HEK293 (cell line): ENCODE results near the gene SPIRE2.

Experiments used
- CTCF ChIA-PET: fragments of 350-600 bp; formaldehyde crosslinking; extraction: SDS; loops from one replicate; lab custom pipeline; 2021; ENCODE audit warnings: antibody characterized with exemption; lab: Yijun Ruan, JAX
- POLR2A ChIA-PET: fragments of 300-600 bp; formaldehyde crosslinking; extraction: SDS; loops from one replicate; lab custom pipeline; 2020; ENCODE audit warnings: antibody characterized with exemption, inconsistent platforms; lab: Yijun Ruan, JAX
- H3K27ac ChIP-seq: fragments of 200-500 bp; sonication (Bioruptor generic); 2 replicates; pipeline ENCODE4 v1.5.1; 2014; ENCODE audit warnings: low read depth, low read length, control low read depth, inconsistent platforms; ENCODE audit errors: extremely low read depth
- H3K36me3 ChIP-seq, 2 experiments: fragments of 200-500 bp in 1 of 2; sonication (Bioruptor generic) in 1 of 2; 1 replicate in 1 of 2; 2 replicates in 1 of 2; pipeline ENCODE4 v1.5.1; 2014 to 2017; ENCODE audit warnings: inconsistent platforms in 2 of 2, low read length in 2 of 2; ENCODE audit not compliant: control insufficient read depth in 2 of 2, insufficient read depth in 1 of 2
- H3K4me1 ChIP-seq: fragments of 200-500 bp; sonication (Bioruptor generic); 2 replicates; pipeline ENCODE4 v1.5.1; 2014; ENCODE audit warnings: mild to moderate bottlenecking, low read length, inconsistent platforms; ENCODE audit not compliant: control insufficient read depth, insufficient read depth
- H3K4me3 ChIP-seq: 2 replicates; pipeline ENCODE4 v1.5.1; 2011; ENCODE audit warnings: low read depth, mild to moderate bottlenecking, control low read depth, low read length, moderate library complexity
- H3K9me3 ChIP-seq: fragments of 200-500 bp; sonication (Bioruptor generic); 2 replicates; pipeline ENCODE4 v1.5.1; 2014; ENCODE audit warnings: low read depth, low read length, inconsistent platforms; ENCODE audit not compliant: control insufficient read depth, insufficient read depth
- BCL11B ChIP-seq: fragments of 450-650 bp; formaldehyde crosslinking; IDR thresholded peaks from 2 replicates; pipeline ENCODE4 v1.5.1; 2016; ENCODE audit warnings: low read depth, missing biosample characterization, missing genetic modification characterization
- EGR2 ChIP-seq: fragments of 450-650 bp; formaldehyde crosslinking; IDR thresholded peaks from 2 replicates; pipeline ENCODE4 v1.5.1; 2016; ENCODE audit warnings: low read depth, missing biosample characterization, missing genetic modification characterization
- KLF10 ChIP-seq: fragments of 450-650 bp; IDR thresholded peaks from 2 replicates; pipeline ENCODE4 v1.5.1; 2018; ENCODE audit warnings: missing biosample characterization, mild to moderate bottlenecking, missing genetic modification characterization
- ZBTB1 ChIP-seq: fragments of 450-650 bp; formaldehyde crosslinking; IDR thresholded peaks from 2 replicates; pipeline ENCODE4 v1.5.1; 2016; ENCODE audit warnings: missing biosample characterization, missing genetic modification characterization
- ZNF121 ChIP-seq: fragments of 450-650 bp; formaldehyde crosslinking; IDR thresholded peaks from 2 replicates; pipeline ENCODE4 v1.5.1; 2016; ENCODE audit warnings: missing biosample characterization, missing genetic modification characterization
- ZNF133 ChIP-seq: fragments of 450-650 bp; formaldehyde crosslinking; IDR thresholded peaks from 2 replicates; pipeline ENCODE4 v1.5.1; 2016; ENCODE audit warnings: missing biosample characterization, missing genetic modification characterization
- ZNF146 ChIP-seq: fragments of 450-650 bp; formaldehyde crosslinking; IDR thresholded peaks from 2 replicates; pipeline ENCODE4 v1.5.1; 2016; ENCODE audit warnings: missing biosample characterization, missing genetic modification characterization
- ZNF169 ChIP-seq: fragments of 450-650 bp; formaldehyde crosslinking; IDR thresholded peaks from 2 replicates; pipeline ENCODE4 v1.5.1; 2016; ENCODE audit warnings: missing biosample characterization, missing genetic modification characterization
- ZNF175 ChIP-seq: fragments of 450-650 bp; formaldehyde crosslinking; IDR thresholded peaks from 2 replicates; pipeline ENCODE4 v1.5.1; 2016; ENCODE audit warnings: missing biosample characterization, missing genetic modification characterization
- ZNF19 ChIP-seq: fragments of 450-650 bp; formaldehyde crosslinking; IDR thresholded peaks from 2 replicates; pipeline ENCODE4; 2016; ENCODE audit warnings: missing biosample characterization, missing genetic modification characterization, low read depth
- ZNF423 ChIP-seq: fragments of 450-650 bp; formaldehyde crosslinking; IDR thresholded peaks from 2 replicates; pipeline ENCODE4 v1.5.1; 2016; ENCODE audit warnings: missing biosample characterization, missing genetic modification characterization
- ZNF426 ChIP-seq: fragments of 450-650 bp; formaldehyde crosslinking; IDR thresholded peaks from 2 replicates; pipeline ENCODE4 v1.5.1; 2017; ENCODE audit warnings: missing biosample characterization, missing genetic modification characterization, mild to moderate bottlenecking, inconsistent platforms, moderate library complexity
- ZNF433 ChIP-seq: fragments of 450-650 bp; formaldehyde crosslinking; IDR thresholded peaks from 2 replicates; pipeline ENCODE4 v1.5.1; 2016; ENCODE audit warnings: missing biosample characterization, missing genetic modification characterization, low read depth
- ZNF530 ChIP-seq: fragments of 450-650 bp; formaldehyde crosslinking; IDR thresholded peaks from 2 replicates; pipeline ENCODE4 v1.5.1; 2016; ENCODE audit warnings: low read depth, missing biosample characterization, missing genetic modification characterization
- ZNF544 ChIP-seq: fragments of 450-650 bp; formaldehyde crosslinking; IDR thresholded peaks from 2 replicates; pipeline ENCODE4 v1.5.0; 2017; ENCODE audit warnings: missing biosample characterization, missing genetic modification characterization
- ZNF629 ChIP-seq: fragments of 450-650 bp; formaldehyde crosslinking; IDR thresholded peaks from 2 replicates; pipeline ENCODE4 v1.5.1; 2017; ENCODE audit warnings: missing biosample characterization, missing genetic modification characterization
- ZNF670 ChIP-seq: fragments of 450-650 bp; formaldehyde crosslinking; IDR thresholded peaks from 2 replicates; pipeline ENCODE4 v1.5.1; 2016; ENCODE audit warnings: missing biosample characterization, missing genetic modification characterization, low read depth
- ZNF707 ChIP-seq: fragments of 450-650 bp; formaldehyde crosslinking; IDR thresholded peaks from 2 replicates; pipeline ENCODE4 v1.5.1; 2016; ENCODE audit warnings: missing biosample characterization, missing genetic modification characterization
- ZNF785 ChIP-seq: fragments of 450-650 bp; formaldehyde crosslinking; IDR thresholded peaks from 2 replicates; pipeline ENCODE4 v1.5.1; 2016; ENCODE audit warnings: missing biosample characterization, missing genetic modification characterization
- TF ChIP-seq, protein P1 (sequence below): fragments of 450-650 bp; formaldehyde crosslinking; IDR thresholded peaks from 2 replicates; pipeline ENCODE4 v1.5.1; 2016; ENCODE audit warnings: missing biosample characterization, missing genetic modification characterization
- TF ChIP-seq, protein P2 (sequence below): fragments of 450-650 bp; formaldehyde crosslinking; IDR thresholded peaks from 2 replicates; pipeline ENCODE4 v1.5.1; 2016; ENCODE audit warnings: missing biosample characterization, missing genetic modification characterization
- TF ChIP-seq, protein P3 (sequence below): fragments of 450-650 bp; formaldehyde crosslinking; IDR thresholded peaks from 2 replicates; pipeline ENCODE4 v1.5.1; 2016; ENCODE audit warnings: missing biosample characterization, missing genetic modification characterization

SPIRE2 gene

DNA sequence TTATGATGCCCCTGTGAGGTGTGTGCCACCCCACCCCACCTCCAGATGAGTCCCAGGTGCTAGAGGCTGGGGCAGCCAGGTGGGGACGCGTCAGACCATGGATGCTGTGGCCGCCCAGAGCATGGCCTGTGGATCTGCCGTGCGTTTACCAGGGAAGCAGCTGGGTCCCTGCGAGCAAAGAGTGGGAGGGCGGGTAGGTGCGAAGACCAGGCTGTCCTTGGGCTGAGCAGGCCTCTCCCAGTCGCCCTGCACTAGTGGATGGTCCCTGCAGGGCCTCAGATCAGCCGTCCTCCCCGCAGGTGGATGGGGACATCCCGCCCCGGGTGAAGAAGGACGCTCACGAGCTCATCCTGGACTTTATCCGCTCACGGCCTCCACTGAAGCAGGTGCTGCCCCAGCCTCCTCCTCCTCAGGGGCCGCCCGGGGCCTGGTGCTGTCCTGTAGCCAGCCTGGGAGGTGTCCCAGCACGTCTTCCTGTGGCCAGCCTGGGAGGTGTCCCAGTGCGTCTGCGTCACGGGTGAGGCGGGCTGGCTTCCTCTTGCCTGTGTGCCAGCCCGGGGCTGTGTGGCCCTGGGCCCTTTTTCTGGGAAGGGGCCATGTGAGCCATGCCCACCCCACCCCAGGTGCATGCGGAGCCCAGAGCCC lies 27.1 kb downstream of the SPIRE2 start (continued):
- TF ChIP-seq, protein P1, sequence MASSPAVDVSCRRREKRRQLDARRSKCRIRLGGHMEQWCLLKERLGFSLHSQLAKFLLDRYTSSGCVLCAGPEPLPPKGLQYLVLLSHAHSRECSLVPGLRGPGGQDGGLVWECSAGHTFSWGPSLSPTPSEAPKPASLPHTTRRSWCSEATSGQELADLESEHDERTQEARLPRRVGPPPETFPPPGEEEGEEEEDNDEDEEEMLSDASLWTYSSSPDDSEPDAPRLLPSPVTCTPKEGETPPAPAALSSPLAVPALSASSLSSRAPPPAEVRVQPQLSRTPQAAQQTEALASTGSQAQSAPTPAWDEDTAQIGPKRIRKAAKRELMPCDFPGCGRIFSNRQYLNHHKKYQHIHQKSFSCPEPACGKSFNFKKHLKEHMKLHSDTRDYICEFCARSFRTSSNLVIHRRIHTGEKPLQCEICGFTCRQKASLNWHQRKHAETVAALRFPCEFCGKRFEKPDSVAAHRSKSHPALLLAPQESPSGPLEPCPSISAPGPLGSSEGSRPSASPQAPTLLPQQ (tag by site-specific recombination): no peak
- no peak for TF ChIP-seq ZNF426 (tag by site-specific recombination)
- no peak for TF ChIP-seq ZNF707 (tag by site-specific recombination)
- no peak for TF ChIP-seq KLF10 (tag by site-specific recombination)

DNA sequence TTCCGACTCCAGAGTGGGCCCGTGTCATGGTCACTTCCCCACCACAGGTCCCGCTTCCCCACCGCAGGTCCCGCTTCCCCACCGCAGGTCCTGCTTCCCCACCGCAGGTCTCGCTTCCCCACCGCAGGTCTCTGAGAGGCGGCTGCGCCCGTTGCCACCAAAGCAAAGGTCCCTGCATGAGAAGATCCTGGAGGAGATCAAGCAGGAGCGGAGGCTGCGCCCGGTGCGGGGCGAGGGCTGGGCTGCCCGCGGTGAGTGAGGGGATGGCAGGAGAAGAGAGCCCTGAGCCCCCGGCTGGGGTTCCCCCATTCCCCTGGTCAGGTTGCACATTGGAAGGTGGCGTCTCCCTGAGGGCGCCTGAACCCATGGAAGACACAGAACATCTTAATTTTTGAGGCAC lies 27.7 kb downstream of the SPIRE2 start:
- POLR2A ChIA-PET: no interaction called here
- Histone ChIP-seq H3K36me3 (peaks cover 3 to 48% of the 10 kb centered on the region in 2 experiments; a peak in 2 of 3 replicates), H3K4me3 (no peak overlapping the region), H3K27ac (no peak overlapping the region), H3K4me1 (no peaks in the 10 kb centered on the region), H3K9me3 (no peaks in the 10 kb centered on the region)
- CTCF ChIA-PET: no interaction called here
- no peak for TF ChIP-seq ZNF175 (tag by site-specific recombination)
- no peak for TF ChIP-seq ZNF530 (tag by site-specific recombination)
- TF ChIP-seq BCL11B: no peak
- TF ChIP-seq ZNF785: no peak
- no peak for TF ChIP-seq ZNF169 (tag by site-specific recombination)
- TF ChIP-seq ZNF121 (tag by site-specific recombination): no peak

DNA sequence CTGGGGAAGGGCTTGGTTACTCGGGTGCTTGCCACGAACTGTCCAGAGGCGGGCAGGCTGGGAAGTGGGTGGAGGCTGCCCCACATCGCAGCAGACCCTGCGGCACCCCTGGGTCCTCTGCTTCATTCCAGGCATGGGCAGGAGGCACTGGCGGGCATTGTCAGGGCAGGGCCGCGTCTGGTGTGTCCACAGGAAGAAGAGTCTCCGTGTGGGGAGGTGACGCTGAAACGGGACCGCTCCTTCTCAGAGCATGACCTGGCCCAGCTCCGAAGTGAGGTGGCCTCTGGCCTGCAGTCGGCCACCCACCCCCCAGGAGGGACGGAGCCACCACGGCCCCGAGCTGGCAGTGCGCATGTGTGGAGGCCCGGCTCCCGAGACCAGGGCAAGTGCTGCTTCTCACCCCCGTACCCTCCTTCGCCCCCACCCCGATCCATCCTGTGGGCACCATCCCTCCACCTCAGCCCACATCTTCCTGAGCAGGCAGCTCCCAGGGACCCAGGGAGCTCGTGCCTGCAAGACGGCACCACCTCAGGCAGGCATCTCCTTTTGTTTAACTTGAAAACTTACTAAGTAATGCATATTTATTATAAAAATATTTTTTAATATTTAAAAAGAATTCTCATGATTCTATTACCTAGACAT lies 30.8 kb downstream of the SPIRE2 start:
- TF ChIP-seq EGR2 (tag by site-specific recombination): 0 out of 2 replicates have a peak, but pooled peaks have one; percentile 7
- TF ChIP-seq, protein P2, sequence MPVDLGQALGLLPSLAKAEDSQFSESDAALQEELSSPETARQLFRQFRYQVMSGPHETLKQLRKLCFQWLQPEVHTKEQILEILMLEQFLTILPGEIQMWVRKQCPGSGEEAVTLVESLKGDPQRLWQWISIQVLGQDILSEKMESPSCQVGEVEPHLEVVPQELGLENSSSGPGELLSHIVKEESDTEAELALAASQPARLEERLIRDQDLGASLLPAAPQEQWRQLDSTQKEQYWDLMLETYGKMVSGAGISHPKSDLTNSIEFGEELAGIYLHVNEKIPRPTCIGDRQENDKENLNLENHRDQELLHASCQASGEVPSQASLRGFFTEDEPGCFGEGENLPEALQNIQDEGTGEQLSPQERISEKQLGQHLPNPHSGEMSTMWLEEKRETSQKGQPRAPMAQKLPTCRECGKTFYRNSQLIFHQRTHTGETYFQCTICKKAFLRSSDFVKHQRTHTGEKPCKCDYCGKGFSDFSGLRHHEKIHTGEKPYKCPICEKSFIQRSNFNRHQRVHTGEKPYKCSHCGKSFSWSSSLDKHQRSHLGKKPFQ: no peak
- Histone ChIP-seq H3K36me3 (peaks cover 8 to 60% of the 10 kb centered on the region in 2 experiments; a peak in 2 of 3 replicates), H3K9me3 (no peaks in the 10 kb centered on the region), H3K27ac (no peak overlapping the region), H3K4me3 (no peak overlapping the region), H3K4me1 (no peaks in the 10 kb centered on the region)
- CTCF ChIA-PET: interaction anchor here (0.5 to 3.2 kb wide), 11 partner anchors 12 to 153 kb away, joined by 3 to 34 read pairs (median 4); partner anchors contain the start of gene TCF25
- POLR2A ChIA-PET: interaction anchor here (0.6 to 3.1 kb wide), 4 partner anchors 13 to 44 kb away, joined by 3 to 22 read pairs (median 4); partner anchors contain the start of gene TCF25

DNA sequence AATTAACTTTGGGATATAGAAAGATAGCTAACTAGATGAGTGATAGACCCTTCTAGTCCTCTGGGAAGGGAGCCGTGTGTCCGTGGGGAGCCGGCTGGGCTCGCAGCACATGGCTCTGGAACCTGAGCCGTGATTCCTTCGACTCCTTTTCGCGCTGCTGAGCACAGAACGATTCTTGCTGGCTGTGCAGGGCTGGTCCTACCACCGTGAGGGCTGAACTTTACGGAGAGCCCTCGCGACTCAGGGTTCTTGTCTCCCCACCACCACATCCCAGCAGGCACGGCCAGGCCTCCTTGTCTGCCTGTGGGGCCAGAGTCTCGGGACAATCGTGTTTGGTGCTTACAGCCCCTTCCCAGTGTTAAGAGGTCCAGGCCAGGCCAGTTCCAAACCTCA lies 31.3 kb downstream of the SPIRE2 start:
- Histone ChIP-seq H3K4me1 (no peaks in the 10 kb centered on the region), H3K9me3 (no peaks in the 10 kb centered on the region), H3K27ac (no peak overlapping the region), H3K36me3 (peaks cover 8 to 59% of the 10 kb centered on the region in 2 experiments; a peak in 2 of 3 replicates), H3K4me3 (no peak overlapping the region)
- CTCF ChIA-PET: interaction anchor here (0.5 to 3.2 kb wide), 20 partner anchors 12 to 154 kb away, joined by 3 to 34 read pairs (median 4); partner anchors contain the start of gene TCF25
- no peak for TF ChIP-seq ZNF146 (tag by site-specific recombination)
- TF ChIP-seq ZNF19: no peak
- TF ChIP-seq ZNF423 (tag by site-specific recombination): no peak
- TF ChIP-seq ZNF133 (tag by site-specific recombination): no peak
- TF ChIP-seq ZNF544: no peak
- TF ChIP-seq ZNF670 (tag by site-specific recombination): no peak
- TF ChIP-seq, protein P3, sequence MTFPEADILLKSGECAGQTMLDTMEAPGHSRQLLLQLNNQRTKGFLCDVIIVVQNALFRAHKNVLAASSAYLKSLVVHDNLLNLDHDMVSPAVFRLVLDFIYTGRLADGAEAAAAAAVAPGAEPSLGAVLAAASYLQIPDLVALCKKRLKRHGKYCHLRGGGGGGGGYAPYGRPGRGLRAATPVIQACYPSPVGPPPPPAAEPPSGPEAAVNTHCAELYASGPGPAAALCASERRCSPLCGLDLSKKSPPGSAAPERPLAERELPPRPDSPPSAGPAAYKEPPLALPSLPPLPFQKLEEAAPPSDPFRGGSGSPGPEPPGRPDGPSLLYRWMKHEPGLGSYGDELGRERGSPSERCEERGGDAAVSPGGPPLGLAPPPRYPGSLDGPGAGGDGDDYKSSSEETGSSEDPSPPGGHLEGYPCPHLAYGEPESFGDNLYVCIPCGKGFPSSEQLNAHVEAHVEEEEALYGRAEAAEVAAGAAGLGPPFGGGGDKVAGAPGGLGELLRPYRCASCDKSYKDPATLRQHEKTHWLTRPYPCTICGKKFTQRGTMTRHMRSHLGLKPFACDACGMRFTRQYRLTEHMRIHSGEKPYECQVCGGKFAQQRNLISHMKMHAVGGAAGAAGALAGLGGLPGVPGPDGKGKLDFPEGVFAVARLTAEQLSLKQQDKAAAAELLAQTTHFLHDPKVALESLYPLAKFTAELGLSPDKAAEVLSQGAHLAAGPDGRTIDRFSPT (tag by site-specific recombination): no peak
- TF ChIP-seq ZNF433: no peak
- TF ChIP-seq ZBTB1 (tag by site-specific recombination): no peak
- no peak for TF ChIP-seq ZNF629
- POLR2A ChIA-PET: interaction anchor here (0.6 to 3.1 kb wide), 6 partner anchors 12 to 44 kb away, joined by 3 to 22 read pairs (median 6); partner anchors contain the start of genes FANCA and TCF25
